Right hindlimb (tissue), 1 donor: ENCODE measurements around the gene SLC25A45.
"Not testable (repeated sequence)": the region's sequence is repeated elsewhere in the genome, so short reads cannot be mapped to it uniquely, and the experiment has no call there.

Experiments
- DNase-seq: peaks from one replicate; pipeline ENCODE4 v3.0.0-alpha.2; 2018

SLC25A45 gene

GRCh38 chr11:65420979-65421793, 38.7 kb upstream of the SLC25A45 start:
- DNase-seq = peak; percentile 89

GRCh38 chr11:65420506-65420905, 38.1 kb upstream of the SLC25A45 start:
- no peak for DNase-seq

DNA sequence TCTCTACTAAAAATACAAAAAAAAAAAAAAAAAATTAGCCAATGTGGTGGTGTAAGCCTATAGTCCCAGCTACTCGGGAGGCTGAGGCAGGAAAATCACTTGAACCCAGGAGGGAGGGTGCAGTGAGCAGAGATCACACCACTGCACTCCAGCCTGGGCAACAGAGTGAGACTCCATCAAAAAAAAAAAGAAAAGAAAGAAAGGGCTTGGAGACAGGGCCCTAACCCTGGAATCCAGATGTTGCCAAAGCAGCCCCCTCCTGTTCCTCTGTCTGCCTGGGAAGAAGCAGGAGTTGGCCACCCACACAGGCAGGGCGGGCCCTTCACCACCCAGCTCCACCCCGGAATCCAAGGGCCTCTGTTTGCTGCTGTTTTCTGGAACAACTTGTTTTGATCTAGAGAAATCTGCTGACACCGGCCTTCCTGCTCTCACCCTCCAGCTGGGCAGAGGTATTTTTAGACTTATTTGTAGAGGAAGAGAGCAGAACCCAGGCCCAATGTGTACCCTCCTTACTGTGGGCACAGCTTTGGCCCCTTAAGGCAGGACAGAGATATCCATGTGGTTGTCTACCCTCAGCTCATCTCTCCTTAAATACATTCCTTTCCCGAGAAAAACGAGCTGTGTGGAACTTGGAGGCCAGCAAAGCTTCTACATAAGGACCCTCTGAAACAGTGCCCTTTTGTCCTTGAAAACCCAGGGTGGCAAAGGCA, 37.5 kb upstream of the SLC25A45 start:
- peak; percentile 91 for DNase-seq

- DNase-seq = no peak
These were observed 37.0 kb upstream of the SLC25A45 start for GRCh38 chr11:65419460-65419771.

GRCh38 chr11:65418681-65419459, 36.4 kb upstream of the SLC25A45 start:
- DNase-seq = peak; percentile 97

DNA sequence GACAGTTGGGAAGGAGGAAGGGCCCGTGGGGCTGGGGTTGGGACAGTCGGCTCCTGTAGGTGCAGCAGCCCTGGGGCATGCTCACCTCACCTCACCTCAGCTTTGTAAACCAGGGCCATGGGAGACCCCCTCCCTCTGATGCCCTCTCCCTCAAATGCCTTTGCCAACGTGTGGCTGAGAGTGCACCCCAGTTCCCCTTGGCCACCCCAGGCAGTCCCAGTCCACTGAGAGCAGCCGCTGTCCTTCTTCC, 35.9 kb upstream of the SLC25A45 start:
- no peak for DNase-seq

- peak; percentile 67 for DNase-seq
These were observed 35.4 kb upstream of the SLC25A45 start for GRCh38 chr11:65417702-65418430.

- DNase-seq = peak; percentile 43
These were observed 34.6 kb upstream of the SLC25A45 start for GRCh38 chr11:65416841-65417701.

- peak; percentile 94 for DNase-seq
These were observed 33.9 kb upstream of the SLC25A45 start for GRCh38 chr11:65416341-65416824.

DNA sequence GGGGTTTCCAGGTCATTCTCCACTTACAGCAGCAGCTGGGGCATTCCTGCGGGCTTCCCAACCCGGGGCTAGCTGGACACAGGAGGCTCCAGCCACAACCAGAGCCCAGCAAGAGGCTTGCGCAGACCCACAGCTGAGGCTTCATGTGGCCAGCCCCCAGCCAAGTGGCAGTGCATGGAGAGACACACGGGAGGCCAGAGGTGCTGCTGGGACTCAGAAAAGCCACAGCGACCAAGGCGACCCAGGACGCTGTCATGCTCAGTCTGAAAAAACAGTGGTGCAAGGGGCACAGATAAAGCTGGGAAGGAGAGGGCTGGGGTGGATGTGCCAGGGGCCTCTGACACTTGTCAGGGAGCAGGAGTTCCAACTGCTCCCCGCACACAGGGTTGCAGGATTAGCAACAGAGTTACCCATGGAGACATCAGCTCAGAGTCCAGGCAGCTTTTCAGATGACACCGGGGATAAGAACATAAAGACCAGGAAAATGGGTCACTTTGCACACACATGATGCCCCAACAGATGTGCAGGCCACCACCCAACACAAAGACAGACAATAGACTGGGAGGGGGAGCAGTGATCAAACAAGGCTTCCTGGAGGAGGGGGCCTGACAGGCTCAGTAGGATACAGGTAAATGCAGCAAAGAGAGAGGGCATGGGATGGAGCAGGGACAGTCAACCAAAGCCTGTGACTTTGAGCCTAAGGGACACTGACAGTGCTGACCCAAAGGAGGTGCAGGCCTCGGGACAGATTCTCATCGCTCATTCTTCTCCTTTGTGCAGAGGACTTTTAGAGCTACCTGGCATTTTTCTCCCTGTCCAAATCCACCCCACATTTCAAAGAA, 33.3 kb upstream of the SLC25A45 start:
- DNase-seq = peak; percentile 24

DNA sequence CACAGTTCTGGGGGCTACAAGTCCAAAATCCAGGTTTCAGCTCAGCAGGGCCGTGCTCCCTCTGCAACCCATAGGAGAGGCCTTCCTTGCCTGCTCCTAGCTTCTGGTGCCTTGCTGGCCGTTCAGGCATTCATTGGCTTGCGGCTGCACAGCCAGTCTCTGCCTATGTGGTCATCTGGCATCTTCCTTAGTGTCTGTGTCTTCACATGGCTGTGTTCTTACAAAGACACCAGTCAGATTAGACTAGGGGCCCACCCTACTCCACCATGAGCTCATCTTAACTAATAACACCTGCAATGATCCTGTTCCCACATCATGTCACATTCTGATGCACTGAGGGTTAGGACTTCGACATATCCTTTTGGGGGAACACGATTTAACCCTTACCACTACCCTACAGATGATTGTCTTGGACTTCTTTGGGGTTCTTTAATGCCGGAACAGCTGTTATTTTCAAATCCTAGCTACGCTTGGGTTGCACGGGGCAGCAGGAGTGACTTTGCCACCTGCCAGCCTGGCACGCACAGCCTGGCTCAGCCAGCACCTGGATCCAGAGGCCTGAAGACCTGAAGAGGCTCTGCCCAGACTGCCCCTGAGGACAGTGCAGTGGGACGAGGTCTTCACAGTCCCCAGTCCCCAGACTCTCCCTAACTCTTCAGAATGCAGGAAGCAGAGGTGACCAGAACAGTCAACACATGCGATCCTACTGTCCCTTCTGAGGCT, 32.5 kb upstream of the SLC25A45 start:
- peak; percentile 15 for DNase-seq

- not testable (repeated sequence) for DNase-seq
These were observed 30.7 kb upstream of the SLC25A45 start for GRCh38 chr11:65413077-65413664.

- DNase-seq = peak; percentile 17
These were observed 30.0 kb upstream of the SLC25A45 start for GRCh38 chr11:65412271-65413076.

DNA sequence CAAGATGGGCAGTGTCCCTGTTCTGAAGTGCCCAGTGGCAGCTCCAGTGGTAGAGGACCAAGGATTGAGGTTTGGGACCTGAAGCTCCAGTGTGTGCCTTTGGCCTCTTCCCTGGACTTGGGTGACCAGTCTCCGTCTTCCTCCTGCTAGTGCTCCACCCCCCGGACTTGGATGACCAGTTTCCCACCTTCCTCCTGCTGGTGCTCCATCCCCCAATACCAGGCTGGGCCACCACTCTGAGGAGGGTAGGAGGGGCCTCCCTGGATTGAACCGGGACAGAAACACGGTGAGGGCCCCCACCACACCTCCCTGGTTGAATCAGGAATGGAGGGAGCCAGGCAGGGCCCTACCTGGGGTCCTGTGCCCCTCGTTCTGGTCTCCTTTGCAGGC, 29.2 kb upstream of the SLC25A45 start:
- DNase-seq = no peak

DNA sequence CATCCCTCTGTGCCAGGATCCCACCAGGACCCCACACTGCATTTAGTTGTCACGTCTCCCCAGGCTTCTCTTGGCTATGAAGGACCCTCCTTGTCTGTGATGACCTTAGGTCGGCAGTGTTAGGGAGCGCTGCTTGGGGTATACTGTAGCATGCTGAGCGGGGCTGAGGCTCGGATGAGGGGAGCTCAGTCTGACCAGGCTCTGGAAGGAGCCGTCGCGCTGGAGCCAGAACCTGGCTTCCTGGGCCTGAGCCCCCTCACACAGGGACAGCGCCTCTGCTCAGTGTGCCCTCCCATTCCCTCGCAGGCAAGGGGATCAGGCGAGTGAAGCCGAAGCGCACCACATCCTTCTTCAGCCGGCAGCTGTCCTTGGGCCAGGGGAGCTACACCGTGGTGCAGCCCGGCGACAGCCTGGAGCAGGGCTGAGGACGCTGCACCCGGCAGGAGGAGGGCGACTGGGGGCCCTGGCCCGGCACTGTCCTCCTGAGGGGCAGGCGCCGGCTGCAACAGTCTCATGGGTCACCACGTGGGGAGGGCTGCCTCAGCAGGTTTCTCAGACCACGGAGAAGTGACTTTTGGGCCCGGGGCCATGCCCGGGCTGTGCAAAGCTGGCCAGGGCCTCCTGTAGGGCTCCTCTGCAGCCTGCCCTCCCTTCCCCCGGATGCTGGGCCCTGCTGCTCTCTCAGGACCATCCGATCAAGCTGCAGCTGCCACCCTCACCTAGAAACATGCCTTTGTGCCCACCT, 28.7 kb upstream of the SLC25A45 start:
- peak; percentile 16 for DNase-seq

DNA sequence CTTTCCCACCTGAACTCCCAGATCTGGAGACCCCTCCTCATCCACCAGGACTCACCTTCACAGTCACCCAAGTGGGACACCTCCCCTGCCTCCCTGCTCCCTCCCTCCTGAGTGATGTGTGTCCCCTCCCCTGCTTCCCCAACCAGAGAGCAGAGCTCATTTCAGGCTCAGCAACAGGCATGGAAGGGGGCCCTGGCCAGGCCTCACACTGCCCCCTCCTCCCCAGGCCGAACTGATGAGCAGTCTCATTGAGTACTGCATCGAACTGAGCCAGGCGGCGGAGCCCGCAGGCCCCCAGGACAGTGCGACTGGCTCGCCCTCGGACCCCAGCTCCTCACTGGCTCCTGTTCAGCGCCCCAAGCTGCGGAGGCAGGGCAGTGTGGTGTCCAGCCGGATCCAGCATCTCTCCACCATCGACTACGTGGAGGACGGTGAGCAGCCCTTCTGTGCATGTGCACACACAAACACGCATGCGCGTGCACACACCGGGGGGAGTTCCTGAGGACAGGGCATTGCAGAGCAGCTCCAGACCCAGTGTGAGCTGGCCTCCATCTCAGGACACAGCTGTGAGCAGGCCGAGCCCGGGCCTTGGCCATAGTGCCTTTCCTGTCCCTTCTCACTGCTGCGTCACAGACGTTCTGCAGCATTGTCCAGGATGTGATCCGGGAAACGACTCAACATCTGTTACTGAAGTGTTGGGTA, 22.3 kb upstream of the SLC25A45 start:
- DNase-seq = no peak

DNA sequence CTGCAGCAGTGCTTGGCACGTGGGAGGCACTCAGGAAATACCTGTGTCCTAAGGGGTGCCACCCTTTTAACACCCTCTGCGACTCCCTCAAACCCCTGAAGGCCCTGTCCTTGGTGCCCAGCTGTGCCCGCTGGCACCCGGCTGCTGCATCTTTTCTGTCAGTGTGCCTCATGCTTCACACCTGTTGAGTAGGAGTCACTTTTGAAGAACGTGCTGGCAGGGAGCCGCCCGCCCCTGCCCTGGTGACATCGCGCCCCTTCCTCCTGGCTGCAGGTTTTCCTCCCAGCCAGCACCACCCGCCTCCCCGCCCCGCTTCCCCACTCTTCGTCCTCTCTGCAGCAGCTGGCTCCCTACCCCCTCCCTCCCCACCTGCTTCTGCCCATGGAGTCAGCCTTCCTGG, 21.8 kb upstream of the SLC25A45 start:
- DNase-seq = no peak
